OCI-LY1 (cell line): ENCODE measurements around the gene PAXIP1.

Source experiments
- H2AFZ ChIP-seq: fragments of 200-600 bp; sonication (generic), shearing (Covaris generic); 2 replicates; pipeline ENCODE4 v1.6.0; 2014; ENCODE audit warnings: antibody characterized with exemption, mild to moderate bottlenecking, low read length
- H3F3A ChIP-seq: fragments of 200-600 bp; sonication (generic), shearing (Covaris generic); 2 replicates; pipeline ENCODE4 v1.6.0; 2014; ENCODE audit warnings: mild to moderate bottlenecking, antibody characterized with exemption, low read length, moderate library complexity; ENCODE audit not compliant: insufficient read depth
- H3K27ac ChIP-seq: fragments of 200-600 bp; sonication (generic); 2 replicates; pipeline ENCODE4 v1.5.1; 2014; ENCODE audit warnings: low read length, mixed run types, mild to moderate bottlenecking, low read depth; ENCODE audit not compliant: poor library complexity, severe bottlenecking
- H3K27me3 ChIP-seq: fragments of 200-600 bp; sonication (generic); 2 replicates; pipeline ENCODE4 v1.6.0; 2014; ENCODE audit warnings: antibody characterized with exemption, mild to moderate bottlenecking, low read length, moderate library complexity; ENCODE audit not compliant: insufficient read depth
- H3K36me3 ChIP-seq: fragments of 200-600 bp; sonication (generic); 2 replicates; pipeline ENCODE4 v1.6.1; 2014; ENCODE audit warnings: mild to moderate bottlenecking, antibody characterized with exemption, low read length, moderate library complexity, mixed read lengths; ENCODE audit not compliant: insufficient read depth
- H3K4me1 ChIP-seq: fragments of 200-600 bp; sonication (generic); 2 replicates; pipeline ENCODE4 v1.5.1; 2014; ENCODE audit warnings: mild to moderate bottlenecking, low read length, moderate library complexity; ENCODE audit not compliant: insufficient read depth, severe bottlenecking
- H3K4me2 ChIP-seq: fragments of 200-600 bp; sonication (generic), shearing (Covaris generic); 2 replicates; pipeline ENCODE4 v1.6.1; 2014; ENCODE audit warnings: low read length
- H3K4me3 ChIP-seq: fragments of 200-600 bp; sonication (generic); 2 replicates; pipeline ENCODE4 v1.5.1; 2014; ENCODE audit warnings: low read length, low read depth, mild to moderate bottlenecking, mixed read lengths; ENCODE audit not compliant: poor library complexity, severe bottlenecking
- H3K79me2 ChIP-seq: fragments of 200-600 bp; shearing (Covaris generic); 2 replicates; pipeline ENCODE4 v1.6.1; 2016; ENCODE audit warnings: mixed run types, low read length, mixed read lengths; ENCODE audit not compliant: insufficient read depth
- H3K9ac ChIP-seq: fragments of 200-600 bp; sonication (generic), shearing (Covaris generic); 2 replicates; pipeline ENCODE4 v1.6.1; 2014; ENCODE audit warnings: mild to moderate bottlenecking, low read length, mixed read lengths
- H3K9me2 ChIP-seq: fragments of 200-600 bp; sonication (generic), shearing (Covaris generic); 2 replicates; pipeline ENCODE4 v1.6.1; 2014; ENCODE audit warnings: low read depth, mild to moderate bottlenecking, low read length, mixed read lengths
- H3K9me3 ChIP-seq: fragments of 200-600 bp; shearing (Covaris generic); 2 replicates; pipeline ENCODE4 v1.6.1; 2014; ENCODE audit warnings: low read length, mixed read lengths
- H4K20me1 ChIP-seq: fragments of 200-600 bp; sonication (generic), shearing (Covaris generic); 2 replicates; pipeline ENCODE4 v1.6.0; 2016; ENCODE audit warnings: mild to moderate bottlenecking, low read length; ENCODE audit not compliant: insufficient read depth
- CTCF ChIP-seq: fragments of 200-600 bp; sonication (generic), shearing (Covaris generic); IDR thresholded peaks from 2 replicates; pipeline ENCODE4 v1.5.1; 2017; ENCODE audit warnings: mild to moderate bottlenecking, antibody characterized with exemption, low read length, moderate library complexity, mixed read lengths
- EZH2 ChIP-seq: fragments of 200-600 bp; sonication (generic), shearing (Covaris generic); IDR thresholded peaks from 2 replicates; pipeline ENCODE4 v1.8.0; 2017; ENCODE audit warnings: borderline replicate concordance, mixed run types, mild to moderate bottlenecking, antibody characterized with exemption, low read length, moderate library complexity, mixed read lengths

PAXIP1 gene

DNA sequence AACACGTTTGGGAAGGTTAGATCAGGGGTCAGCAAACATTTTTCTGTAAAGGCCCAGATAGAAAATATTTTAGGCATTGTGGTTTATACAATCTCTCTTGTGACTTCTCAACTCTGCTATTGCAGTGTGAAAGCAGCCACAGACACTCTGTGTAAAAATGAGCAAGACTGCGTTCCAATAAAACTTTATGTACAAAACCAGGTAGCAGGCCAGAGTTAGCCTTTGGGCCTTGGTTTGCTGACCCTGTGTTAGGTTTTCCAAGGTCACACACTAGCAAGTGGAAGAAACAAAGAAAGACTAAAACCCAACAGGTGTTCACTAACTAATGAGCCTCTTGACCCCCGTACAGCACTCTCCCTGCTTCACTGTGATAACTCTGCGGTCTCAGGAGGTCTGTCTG, 14.9 kb upstream of the PAXIP1 start:
- no peak overlapping the region for H3K27ac ChIP-seq
- no peaks in the 10 kb centered on the region for H3K36me3 ChIP-seq
- H4K20me1 ChIP-seq: no peaks in the 10 kb centered on the region
- H3K4me2 ChIP-seq: no peak overlapping the region
- H3K9ac ChIP-seq: no peak overlapping the region
- H3K4me1 ChIP-seq: no peaks in the 10 kb centered on the region
- TF ChIP-seq CTCF (no peak), EZH2 (no peak)
- H3F3A ChIP-seq: no peaks in the 10 kb centered on the region
- no peaks in the 10 kb centered on the region for H3K9me2 ChIP-seq
- no peak overlapping the region for H2AFZ ChIP-seq
- H3K4me3 ChIP-seq: no peak overlapping the region
- peaks cover 5% of the 10 kb centered on the region; the same call in 1 of the 2 replicates for H3K27me3 ChIP-seq
- no peaks in the 10 kb centered on the region for H3K9me3 ChIP-seq
- no peaks in the 10 kb centered on the region for H3K79me2 ChIP-seq

DNA sequence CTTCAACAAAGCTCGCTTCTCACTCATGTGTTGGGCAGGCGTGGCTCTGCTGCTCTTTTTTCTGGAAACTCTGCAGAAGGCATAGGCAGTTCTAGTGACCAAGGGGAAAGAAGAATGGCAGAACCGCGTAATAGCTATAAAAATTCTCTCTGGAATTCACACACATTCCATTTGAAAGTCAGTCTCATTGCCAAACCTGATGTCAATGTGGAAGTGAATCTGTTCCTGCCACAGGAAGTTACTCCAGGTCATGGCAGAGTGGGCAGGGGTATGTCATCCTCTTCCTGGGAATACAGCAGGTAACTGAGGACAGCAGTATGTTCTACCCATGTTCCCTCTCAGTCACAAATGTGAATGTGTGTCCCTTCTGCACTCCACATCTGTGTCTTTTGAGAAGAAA, 8.2 kb upstream of the PAXIP1 start:
- Histone ChIP-seq H2AFZ (no peak overlapping the region), H4K20me1 (no peaks in the 10 kb centered on the region), H3K36me3 (peaks cover 11% of the 10 kb centered on the region), H3K4me3 (no peak overlapping the region), H3F3A (no peaks in the 10 kb centered on the region), H3K9me3 (no peaks in the 10 kb centered on the region), H3K27ac (no peak overlapping the region), H3K9ac (no peak overlapping the region), H3K4me2 (no peak overlapping the region), H3K9me2 (no peaks in the 10 kb centered on the region), H3K79me2 (no peaks in the 10 kb centered on the region), H3K27me3 (no peaks in the 10 kb centered on the region), H3K4me1 (no peaks in the 10 kb centered on the region)
- TF ChIP-seq EZH2: no peak
- TF ChIP-seq CTCF: no peak

DNA sequence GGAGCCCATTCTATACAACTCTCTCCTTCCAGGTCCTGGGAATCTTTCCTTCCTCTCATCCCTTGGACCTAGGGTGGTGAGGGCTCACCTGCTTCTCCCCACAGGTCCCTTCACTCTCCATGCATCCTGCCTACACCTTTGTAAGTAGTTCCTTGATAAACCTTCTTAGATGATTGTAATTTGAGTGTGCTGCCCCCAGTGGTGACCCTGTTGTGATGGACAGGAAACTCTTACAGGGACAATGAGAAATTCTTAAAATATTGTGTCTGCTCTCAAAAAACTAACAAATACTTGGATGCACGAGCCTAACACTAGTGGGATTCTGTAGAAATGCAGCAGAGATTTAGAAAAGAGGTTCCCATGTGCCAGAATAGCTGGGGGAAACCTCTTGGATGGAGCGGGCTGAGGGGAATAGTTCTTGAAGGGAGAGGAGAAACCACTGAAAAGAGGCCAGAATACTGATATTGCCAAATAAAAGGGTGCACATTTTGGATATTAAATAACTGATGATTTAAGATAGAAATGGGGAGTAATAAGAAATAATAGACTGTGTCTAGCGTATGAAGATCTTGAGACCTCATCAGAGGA, 6.7 kb upstream of the PAXIP1 start:
- no peak overlapping the region for H3K27ac ChIP-seq
- no peaks in the 10 kb centered on the region for H3K9me2 ChIP-seq
- H3K9ac ChIP-seq: no peak overlapping the region
- H3K4me1 ChIP-seq: peaks cover 8% of the 10 kb centered on the region
- no peaks in the 10 kb centered on the region for H3K9me3 ChIP-seq
- H4K20me1 ChIP-seq: no peaks in the 10 kb centered on the region
- TF ChIP-seq CTCF: peak; percentile 92
- no peak for TF ChIP-seq EZH2
- no peak overlapping the region for H2AFZ ChIP-seq
- peaks cover 4% of the 10 kb centered on the region; the same call in 1 of the 2 replicates for H3K79me2 ChIP-seq
- no peak overlapping the region for H3K4me2 ChIP-seq
- H3K36me3 ChIP-seq: peaks cover 24% of the 10 kb centered on the region
- no peak overlapping the region for H3K4me3 ChIP-seq
- H3K27me3 ChIP-seq: no peaks in the 10 kb centered on the region
- 0 out of 2 replicates have a peak, but pooled peaks cover 5% of the 10 kb centered on the region for H3F3A ChIP-seq
